Measurements from ENCODE around the gene TMEM184B. TPM values are rescaled to one million over a fixed set of nuclear protein-coding genes. Genes with fewer than 3 reads are reported as not detected.

TMEM184B gene
- polyA plus RNA-seq, 4 donors, result 7.3 to 47.4 (median 20.3) TPM

DNA sequence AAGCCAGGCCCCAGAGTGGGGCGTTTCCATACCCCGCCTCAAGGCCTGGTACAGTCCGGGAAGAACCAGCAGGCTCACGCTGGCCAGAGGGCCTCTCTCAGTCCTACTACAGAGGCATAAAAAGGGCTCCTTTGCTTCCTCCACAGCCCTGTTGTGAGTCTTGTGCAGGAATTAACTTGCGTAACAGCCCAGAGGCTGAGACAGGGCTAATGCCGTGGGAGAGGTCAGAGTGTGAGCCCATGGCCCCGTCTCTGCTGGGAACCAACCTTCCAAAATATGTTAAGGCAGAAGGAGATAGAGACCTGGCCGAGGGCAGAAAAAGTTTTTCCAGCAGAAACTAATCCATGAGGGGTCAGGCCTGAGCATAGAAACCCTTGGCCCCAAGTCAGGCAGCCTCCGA is 19.9 kb upstream of the TMEM184B start:
- Histone ChIP-seq H3K27ac (ENCODE audit: low read depth in 1 of 3, low read length in 2 of 3) (peak overlapping the region in 2 of 3 donors; percentile 26 to 67), H3K27me3 (ENCODE audit: control insufficient read depth in 3 of 3, insufficient read depth in 3 of 3, low read length in 3 of 3) (no peaks in the 10 kb centered on the region), H3K4me1 (ENCODE audit: control insufficient read depth in 3 of 3, insufficient read depth in 2 of 3, low read depth in 1 of 3, low read length in 2 of 3) (peaks cover 0 to 41% (median 0%) of the 10 kb centered on the region in 3 donors), H3K9me3 (ENCODE audit: control insufficient read depth in 2 of 2, insufficient read depth in 1 of 2, low read depth in 1 of 2, low read length in 1 of 2) (no peaks in the 10 kb centered on the region), H3K36me3 (ENCODE audit: control insufficient read depth in 3 of 3, insufficient read depth in 2 of 3, low read depth in 1 of 3, low read length in 3 of 3) (peaks cover 0 to 92% (median 10%) of the 10 kb centered on the region in 3 donors), H3K4me3 (ENCODE audit: low read depth in 1 of 3, low read length in 3 of 3) (no peak overlapping the region)
- FAIRE-seq (no peak), DNase-seq (peak in 1 of 2 donors; percentile 50)
- WGBS, 3 donors, result 82 to 93% (median 92%) methylated on average over 9 of the region's 9 CpGs

DNA sequence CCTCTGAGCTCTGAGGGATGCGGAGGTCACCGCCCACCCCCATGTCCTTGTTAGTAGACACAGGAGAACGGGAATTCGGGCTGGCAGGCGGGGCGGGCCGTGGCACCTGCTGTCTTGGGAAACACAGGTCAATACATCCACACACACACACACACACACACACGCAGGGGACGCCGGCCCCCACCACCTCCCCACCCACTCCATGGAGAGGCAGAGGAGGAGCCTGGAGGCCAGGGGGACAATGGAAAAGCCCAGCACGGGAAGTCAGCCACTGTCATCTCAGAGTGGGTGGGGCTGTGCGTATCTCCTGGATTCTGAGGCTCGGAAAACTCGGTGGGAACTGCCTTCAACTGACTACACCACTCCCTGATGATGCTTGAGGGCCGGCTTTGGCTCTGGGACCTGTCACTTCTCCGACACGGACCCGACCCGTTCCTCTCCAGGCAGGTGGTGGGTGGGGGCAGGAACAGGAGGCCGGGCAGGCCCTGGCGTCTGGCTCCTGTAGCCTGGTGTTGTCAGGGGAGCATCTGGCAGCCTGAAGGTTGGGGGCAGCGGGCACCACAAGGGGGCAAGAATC is 18.5 kb upstream of the TMEM184B start:
- Histone ChIP-seq H3K4me3 (ENCODE audit: low read depth in 1 of 3, low read length in 3 of 3) (no peak overlapping the region), H3K4me1 (ENCODE audit: control insufficient read depth in 3 of 3, insufficient read depth in 2 of 3, low read depth in 1 of 3, low read length in 2 of 3) (peaks cover 0 to 41% (median 0%) of the 10 kb centered on the region in 3 donors), H3K36me3 (ENCODE audit: control insufficient read depth in 3 of 3, insufficient read depth in 2 of 3, low read depth in 1 of 3, low read length in 3 of 3) (peaks cover 0 to 85% (median 6%) of the 10 kb centered on the region in 3 donors), H3K27ac (ENCODE audit: low read depth in 1 of 3, low read length in 2 of 3) (peak overlapping the region in 2 of 3 donors; percentile 63 to 91), H3K27me3 (ENCODE audit: control insufficient read depth in 3 of 3, insufficient read depth in 3 of 3, low read length in 3 of 3) (no peaks in the 10 kb centered on the region), H3K9me3 (ENCODE audit: control insufficient read depth in 2 of 2, insufficient read depth in 1 of 2, low read depth in 1 of 2, low read length in 1 of 2) (no peaks in the 10 kb centered on the region)
- WGBS, 3 donors, result 35 to 56% (median 52%) methylated on average over 19 to 22 of the region's 22 CpGs
- peak; percentile 29 to 77 for DNase-seq
- no peak for FAIRE-seq

GRCh38 chr22:38290347-38290746 is 17.5 kb upstream of the TMEM184B start:
- peaks cover 0 to 75% (median 6%) of the 10 kb centered on the region in 3 donors for H3K36me3 ChIP-seq (ENCODE audit: control insufficient read depth in 3 of 3, insufficient read depth in 2 of 3, low read depth in 1 of 3, low read length in 3 of 3)
- DNase-seq (peak; percentile 82 to 85), FAIRE-seq (no peak)
- WGBS, 3 donors, result 19 to 51% (median 46%) methylated on average over 8 of the region's 8 CpGs
- H3K9me3 ChIP-seq (ENCODE audit: control insufficient read depth in 2 of 2, insufficient read depth in 1 of 2, low read depth in 1 of 2, low read length in 1 of 2), result no peaks in the 10 kb centered on the region
- peaks cover 0 to 41% (median 0%) of the 10 kb centered on the region in 3 donors for H3K4me1 ChIP-seq (ENCODE audit: control insufficient read depth in 3 of 3, insufficient read depth in 2 of 3, low read depth in 1 of 3, low read length in 2 of 3)
- H3K4me3 ChIP-seq (ENCODE audit: low read depth in 1 of 3, low read length in 3 of 3), result no peak overlapping the region
- peak overlapping the region in 2 of 3 donors; percentile 69 to 91 for H3K27ac ChIP-seq (ENCODE audit: low read depth in 1 of 3, low read length in 2 of 3)
- no peaks in the 10 kb centered on the region for H3K27me3 ChIP-seq (ENCODE audit: control insufficient read depth in 3 of 3, insufficient read depth in 3 of 3, low read length in 3 of 3)

DNA sequence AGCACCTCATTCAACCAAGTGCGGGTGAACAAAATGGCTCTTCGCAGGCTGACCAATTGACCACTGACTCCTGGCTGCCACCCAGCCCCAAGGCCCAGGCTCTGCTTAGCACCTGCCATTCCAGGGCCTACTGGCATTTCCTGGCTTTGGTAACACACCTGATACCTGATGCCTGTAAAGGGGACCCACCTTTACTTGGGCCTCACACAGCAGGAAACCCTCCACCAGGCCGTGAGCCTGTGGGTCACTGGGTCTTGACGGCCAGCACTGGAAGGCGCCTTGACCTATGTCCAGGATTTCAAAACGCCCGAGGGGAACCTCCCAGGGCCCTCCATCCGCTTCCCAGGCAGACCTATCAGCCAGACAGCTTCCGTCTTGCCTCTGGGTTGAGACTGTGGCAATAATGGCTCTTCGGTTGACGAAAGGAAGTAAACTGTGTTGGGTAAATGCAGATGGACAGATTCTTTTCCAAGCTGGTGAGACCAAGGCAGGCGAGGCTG is 16.8 kb upstream of the TMEM184B start:
- Histone ChIP-seq H3K27me3 (ENCODE audit: control insufficient read depth in 3 of 3, insufficient read depth in 3 of 3, low read length in 3 of 3) (no peaks in the 10 kb centered on the region), H3K27ac (ENCODE audit: low read depth in 1 of 3, low read length in 2 of 3) (peak overlapping the region in 2 of 3 donors; percentile 69 to 91), H3K4me1 (ENCODE audit: control insufficient read depth in 3 of 3, insufficient read depth in 2 of 3, low read depth in 1 of 3, low read length in 2 of 3) (peaks cover 0 to 45% (median 0%) of the 10 kb centered on the region in 3 donors), H3K36me3 (ENCODE audit: control insufficient read depth in 3 of 3, insufficient read depth in 2 of 3, low read depth in 1 of 3, low read length in 3 of 3) (peaks cover 0 to 69% (median 4%) of the 10 kb centered on the region in 3 donors), H3K9me3 (ENCODE audit: control insufficient read depth in 2 of 2, insufficient read depth in 1 of 2, low read depth in 1 of 2, low read length in 1 of 2) (no peaks in the 10 kb centered on the region), H3K4me3 (ENCODE audit: low read depth in 1 of 3, low read length in 3 of 3) (no peak overlapping the region)
- DNase-seq (peak in 1 of 2 donors; percentile 49), FAIRE-seq (no peak)
- WGBS, 3 donors, result 81 to 89% (median 83%) methylated on average over 12 of the region's 12 CpGs

DNA sequence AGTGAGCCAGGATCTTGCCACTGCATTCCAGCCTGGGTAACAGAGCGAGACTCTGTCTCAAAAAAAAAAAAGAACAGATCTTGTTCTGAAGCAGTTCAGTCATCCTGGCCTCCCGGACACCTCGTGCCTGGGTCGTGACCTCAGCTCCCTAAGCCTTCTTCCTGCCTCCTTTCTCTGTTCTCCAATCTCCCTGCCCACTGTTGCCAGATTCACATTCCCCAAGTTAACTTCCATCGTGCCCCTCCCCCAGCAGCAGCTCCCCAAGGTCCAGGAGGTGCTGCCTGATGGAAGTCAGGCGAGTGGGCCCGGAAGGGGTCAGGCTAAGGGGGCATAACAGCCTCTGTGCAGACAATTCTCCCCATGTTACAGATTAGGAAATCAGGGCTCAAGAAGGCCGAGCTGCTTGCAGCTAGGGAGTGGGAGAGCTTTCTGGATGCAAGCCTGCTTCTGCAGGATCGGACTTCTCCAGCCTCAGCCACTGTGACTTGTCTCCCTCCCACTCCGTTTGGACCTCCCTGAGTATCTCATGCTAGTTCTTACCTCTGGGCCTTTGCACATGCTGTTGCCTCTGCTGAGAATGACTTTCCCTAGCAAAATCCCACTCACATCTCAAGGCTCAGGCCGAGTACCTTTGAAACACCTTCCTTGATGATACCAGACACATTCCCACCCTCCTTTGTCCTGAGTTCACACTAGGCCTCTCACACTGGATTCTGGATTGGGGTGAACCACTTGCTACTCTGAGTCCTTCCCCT is 14.3 kb upstream of the TMEM184B start:
- FAIRE-seq (no peak), DNase-seq (no peak)
- 73 to 94% (median 91%) methylated on average over 11 of the region's 11 CpGs for WGBS, 3 donors
- peaks cover 0 to 50% (median 0%) of the 10 kb centered on the region in 3 donors for H3K36me3 ChIP-seq (ENCODE audit: control insufficient read depth in 3 of 3, insufficient read depth in 2 of 3, low read depth in 1 of 3, low read length in 3 of 3)
- peaks cover 0 to 45% (median 0%) of the 10 kb centered on the region in 3 donors for H3K4me1 ChIP-seq (ENCODE audit: control insufficient read depth in 3 of 3, insufficient read depth in 2 of 3, low read depth in 1 of 3, low read length in 2 of 3)
- no peaks in the 10 kb centered on the region for H3K9me3 ChIP-seq (ENCODE audit: control insufficient read depth in 2 of 2, insufficient read depth in 1 of 2, low read depth in 1 of 2, low read length in 1 of 2)
- H3K27me3 ChIP-seq (ENCODE audit: control insufficient read depth in 3 of 3, insufficient read depth in 3 of 3, low read length in 3 of 3), result no peaks in the 10 kb centered on the region
- no peak overlapping the region for H3K27ac ChIP-seq (ENCODE audit: low read depth in 1 of 3, low read length in 2 of 3)
- no peak overlapping the region for H3K4me3 ChIP-seq (ENCODE audit: low read depth in 1 of 3, low read length in 3 of 3)

GRCh38 chr22:38285018-38285417 is 12.2 kb upstream of the TMEM184B start:
- Histone ChIP-seq H3K27me3 (ENCODE audit: control insufficient read depth in 3 of 3, insufficient read depth in 3 of 3, low read length in 3 of 3) (no peaks in the 10 kb centered on the region), H3K9me3 (ENCODE audit: control insufficient read depth in 2 of 2, insufficient read depth in 1 of 2, low read depth in 1 of 2, low read length in 1 of 2) (no peaks in the 10 kb centered on the region), H3K4me1 (ENCODE audit: control insufficient read depth in 3 of 3, insufficient read depth in 2 of 3, low read depth in 1 of 3, low read length in 2 of 3) (peaks cover 0 to 28% (median 0%) of the 10 kb centered on the region in 3 donors), H3K36me3 (ENCODE audit: control insufficient read depth in 3 of 3, insufficient read depth in 2 of 3, low read depth in 1 of 3, low read length in 3 of 3) (peaks cover 0 to 32% (median 0%) of the 10 kb centered on the region in 3 donors), H3K4me3 (ENCODE audit: low read depth in 1 of 3, low read length in 3 of 3) (no peak overlapping the region), H3K27ac (ENCODE audit: low read depth in 1 of 3, low read length in 2 of 3) (no peak overlapping the region)
- FAIRE-seq (no peak), DNase-seq (peak; percentile 23 to 34)
- 38 to 61% (median 44%) methylated on average over 8 of the region's 8 CpGs for WGBS, 3 donors

GRCh38 chr22:38284042-38284402 is 11.2 kb upstream of the TMEM184B start:
- H3K27me3 ChIP-seq (ENCODE audit: control insufficient read depth in 3 of 3, insufficient read depth in 3 of 3, low read length in 3 of 3), result no peaks in the 10 kb centered on the region
- peaks cover 0 to 22% (median 0%) of the 10 kb centered on the region in 3 donors for H3K36me3 ChIP-seq (ENCODE audit: control insufficient read depth in 3 of 3, insufficient read depth in 2 of 3, low read depth in 1 of 3, low read length in 3 of 3)
- H3K4me1 ChIP-seq (ENCODE audit: control insufficient read depth in 3 of 3, insufficient read depth in 2 of 3, low read depth in 1 of 3, low read length in 2 of 3), result peaks cover 0 to 20% (median 0%) of the 10 kb centered on the region in 3 donors
- peak overlapping the region; percentile 34 to 78 (median 60) for H3K27ac ChIP-seq (ENCODE audit: low read depth in 1 of 3, low read length in 2 of 3)
- FAIRE-seq (no peak), DNase-seq (no peak)
- no peak overlapping the region for H3K4me3 ChIP-seq (ENCODE audit: low read depth in 1 of 3, low read length in 3 of 3)
- no peaks in the 10 kb centered on the region for H3K9me3 ChIP-seq (ENCODE audit: control insufficient read depth in 2 of 2, insufficient read depth in 1 of 2, low read depth in 1 of 2, low read length in 1 of 2)
- 76 to 88% (median 87%) methylated on average over 5 of the region's 5 CpGs for WGBS, 3 donors

- peak overlapping the region in 1 of 3 donors; percentile 32 for H3K27ac ChIP-seq (ENCODE audit: low read depth in 1 of 3, low read length in 2 of 3)
- 82 to 87% (median 87%) methylated on average over 9 of the region's 9 CpGs for WGBS, 3 donors
These were observed 9.6 kb upstream of the TMEM184B start for GRCh38 chr22:38282397-38282796.

More at GRCh38 chr22:38282397-38282796, 9.6 kb upstream of the TMEM184B start:
- Histone ChIP-seq H3K4me3 (ENCODE audit: low read depth in 1 of 3, low read length in 3 of 3) (no peak overlapping the region), H3K27me3 (ENCODE audit: control insufficient read depth in 3 of 3, insufficient read depth in 3 of 3, low read length in 3 of 3) (no peaks in the 10 kb centered on the region), H3K36me3 (ENCODE audit: control insufficient read depth in 3 of 3, insufficient read depth in 2 of 3, low read depth in 1 of 3, low read length in 3 of 3) (peaks cover 0 to 11% (median 0%) of the 10 kb centered on the region in 3 donors), H3K4me1 (ENCODE audit: control insufficient read depth in 3 of 3, insufficient read depth in 2 of 3, low read depth in 1 of 3, low read length in 2 of 3) (peaks cover 0 to 20% (median 0%) of the 10 kb centered on the region in 3 donors), H3K9me3 (ENCODE audit: control insufficient read depth in 2 of 2, insufficient read depth in 1 of 2, low read depth in 1 of 2, low read length in 1 of 2) (no peaks in the 10 kb centered on the region)
- DNase-seq (no peak), FAIRE-seq (no peak)
